ENCODE results near the gene MKNK2. TPM values are rescaled to one million over a fixed set of nuclear protein-coding genes. Genes with fewer than 3 reads are reported as not detected.
A peak's percentile ranks its signal among the peaks of the same experiment; 100 is the strongest.

The MKNK2 gene
- total RNA-seq, 8 experiments from 2014 or later = 33.0 to 95.2 (median 50.9) TPM

GRCh38 chr19:2049741-2050348 lies 1.2 kb downstream of the MKNK2 start:
- H3K4me3 ChIP-seq = peak overlapping the region; percentile 65 to 93 (median 77)
- peak overlapping the region; percentile 51 to 72 for H3K27ac ChIP-seq
- peak; percentile 38 to 62 (median 55) for ATAC-seq (replicated peaks in 6 of 8)
- 0% methylated on average over 2 of the region's 16 CpGs; no CpG with 5 or more reads in 9 of the 10 experiments for WGBS, 10 experiments
- in situ Hi-C loops (cut with MboI; ENCODE audit: low pct_unique_long_range_greater_than_20kb in 2 of 9, low sequenced_read_pairs in 9 of 9, unreplicated experiment in 9 of 9) = no loop called here
- peaks cover 13 to 26% of the 10 kb centered on the region in 2 donors for H3K4me1 ChIP-seq (replicated peaks in 1 of 2)

- Histone ChIP-seq H3K27ac (no peak overlapping the region), H3K4me3 (peak overlapping the region; percentile 65 to 93 (median 77)), H3K4me1 (replicated peaks in 1 of 2) (peaks cover 13 to 26% of the 10 kb centered on the region in 2 donors)
- WGBS, 10 experiments = 31 to 100% (median 80%) methylated on average over 1 to 3 of the region's 27 CpGs; no CpG with 5 or more reads in 7 of the 10 experiments
- in situ Hi-C loops (cut with MboI; ENCODE audit: low pct_unique_long_range_greater_than_20kb in 2 of 9, low sequenced_read_pairs in 9 of 9, unreplicated experiment in 9 of 9) = no loop called here
- peak in 3 of 8 experiments; percentile 0 to 5 (median 0) for ATAC-seq (replicated peaks in 6 of 8)
Measured at GRCh38 chr19:2048959-2049740, 1.9 kb downstream of the MKNK2 start.

GRCh38 chr19:2048104-2048958 lies 2.7 kb downstream of the MKNK2 start:
- H3K27ac ChIP-seq = no peak overlapping the region
- ATAC-seq (replicated peaks in 6 of 8) = no peak
- H3K4me1 ChIP-seq (replicated peaks in 1 of 2) = peaks cover 13 to 26% of the 10 kb centered on the region in 2 donors
- WGBS, 10 experiments = 93% methylated on average over 5 of the region's 17 CpGs; no CpG with 5 or more reads in 9 of the 10 experiments
- H3K4me3 ChIP-seq = peak overlapping the region in 1 of 5 donors; percentile 80
- in situ Hi-C loops (cut with MboI; ENCODE audit: low pct_unique_long_range_greater_than_20kb in 2 of 9, low sequenced_read_pairs in 9 of 9, unreplicated experiment in 9 of 9) = no loop called here

GRCh38 chr19:2047449-2048103 lies 3.5 kb downstream of the MKNK2 start:
- no peak overlapping the region for H3K27ac ChIP-seq
- no peak for ATAC-seq (replicated peaks in 6 of 8)
- in situ Hi-C loops (cut with MboI; ENCODE audit: low pct_unique_long_range_greater_than_20kb in 2 of 9, low sequenced_read_pairs in 9 of 9, unreplicated experiment in 9 of 9) = no loop called here
- peaks cover 19 to 33% of the 10 kb centered on the region in 2 donors for H3K4me1 ChIP-seq (replicated peaks in 1 of 2)
- no peak overlapping the region for H3K4me3 ChIP-seq
- WGBS, 10 experiments = no CpG with 5 or more reads among the region's 22 CpGs

- no peak for ATAC-seq (replicated peaks in 6 of 8)
- Histone ChIP-seq H3K4me1 (replicated peaks in 1 of 2) (peaks cover 23 to 34% of the 10 kb centered on the region in 2 donors), H3K4me3 (no peak overlapping the region), H3K27ac (no peak overlapping the region)
- WGBS, 10 experiments = 75% methylated on average over 4 of the region's 6 CpGs; no CpG with 5 or more reads in 9 of the 10 experiments
- in situ Hi-C loops (cut with MboI; ENCODE audit: low pct_unique_long_range_greater_than_20kb in 2 of 9, low sequenced_read_pairs in 9 of 9, unreplicated experiment in 9 of 9) = no loop called here
Measured at GRCh38 chr19:2047076-2047448, 4.0 kb downstream of the MKNK2 start.

- Histone ChIP-seq H3K27ac (no peak overlapping the region), H3K4me1 (replicated peaks in 1 of 2) (peaks cover 28 to 32% of the 10 kb centered on the region in 2 donors), H3K4me3 (no peak overlapping the region)
- 100% methylated on average over 2 of the region's 50 CpGs; no CpG with 5 or more reads in 9 of the 10 experiments for WGBS, 10 experiments
- ATAC-seq (replicated peaks in 6 of 8) = no peak
- in situ Hi-C loops (cut with MboI; ENCODE audit: low pct_unique_long_range_greater_than_20kb in 2 of 9, low sequenced_read_pairs in 9 of 9, unreplicated experiment in 9 of 9) = no loop called here
Measured at GRCh38 chr19:2046046-2046907, 4.8 kb downstream of the MKNK2 start.

GRCh38 chr19:2045501-2046045 lies 5.5 kb downstream of the MKNK2 start:
- no peak for ATAC-seq (replicated peaks in 6 of 8)

GRCh38 chr19:2044709-2045500 lies 6.1 kb downstream of the MKNK2 start:
- no peak for ATAC-seq (replicated peaks in 6 of 8)
- no peak overlapping the region for H3K4me3 ChIP-seq
- in situ Hi-C loops (cut with MboI; ENCODE audit: low pct_unique_long_range_greater_than_20kb in 2 of 9, low sequenced_read_pairs in 9 of 9, unreplicated experiment in 9 of 9) = no loop called here

More at GRCh38 chr19:2045501-2046045, 5.5 kb downstream of the MKNK2 start:
- 91% methylated on average over 5 of the region's 14 CpGs; no CpG with 5 or more reads in 9 of the 10 experiments for WGBS, 10 experiments
- in situ Hi-C loops (cut with MboI; ENCODE audit: low pct_unique_long_range_greater_than_20kb in 2 of 9, low sequenced_read_pairs in 9 of 9, unreplicated experiment in 9 of 9) = no loop called here
- H3K4me3 ChIP-seq = no peak overlapping the region
- H3K27ac ChIP-seq = no peak overlapping the region
- H3K4me1 ChIP-seq (replicated peaks in 1 of 2) = peaks cover 30 to 34% of the 10 kb centered on the region in 2 donors

GRCh38 chr19:2043961-2044708 lies 6.9 kb downstream of the MKNK2 start:
- 57 to 86% (median 80%) methylated on average over 1 to 2 of the region's 11 CpGs; no CpG with 5 or more reads in 7 of the 10 experiments for WGBS, 10 experiments
- in situ Hi-C loops (cut with MboI; ENCODE audit: low pct_unique_long_range_greater_than_20kb in 2 of 9, low sequenced_read_pairs in 9 of 9, unreplicated experiment in 9 of 9) = no loop called here
- Histone ChIP-seq H3K27ac (no peak overlapping the region), H3K4me3 (no peak overlapping the region), H3K4me1 (replicated peaks in 1 of 2) (peaks cover 25 to 29% of the 10 kb centered on the region in 2 donors)
- no peak for ATAC-seq (replicated peaks in 6 of 8)

More at GRCh38 chr19:2044709-2045500, 6.1 kb downstream of the MKNK2 start:
- WGBS, 10 experiments = 80 to 96% (median 87%) methylated on average over 1 to 11 of the region's 18 CpGs; no CpG with 5 or more reads in 6 of the 10 experiments
- peaks cover 30 to 34% of the 10 kb centered on the region in 2 donors for H3K4me1 ChIP-seq (replicated peaks in 1 of 2)
- H3K27ac ChIP-seq = no peak overlapping the region

- no peak for ATAC-seq (replicated peaks in 6 of 8)
- WGBS, 10 experiments = 94 to 100% (median 100%) methylated on average over 1 to 6 of the region's 9 CpGs; no CpG with 5 or more reads in 7 of the 10 experiments
- Histone ChIP-seq H3K27ac (peak overlapping the region; percentile 81 to 82), H3K4me3 (no peak overlapping the region), H3K4me1 (replicated peaks in 1 of 2) (peaks cover 17 to 20% of the 10 kb centered on the region in 2 donors)
- in situ Hi-C loops (cut with MboI; ENCODE audit: low pct_unique_long_range_greater_than_20kb in 2 of 9, low sequenced_read_pairs in 9 of 9, unreplicated experiment in 9 of 9) = no loop called here
Measured at GRCh38 chr19:2043251-2043641, 7.8 kb downstream of the MKNK2 start.
